B cell (primary cell): ENCODE measurements around the gene POMT2. TPM values are rescaled to one million over a fixed set of nuclear protein-coding genes. Genes with fewer than 3 reads are reported as not detected.

Experiments used
- ATAC-seq: fragments of 200-7000 bp; cut with Tn5 transposase; one replicate; pipeline ENCODE4 v1.10.0; 2021; ENCODE audit warnings: low read depth, mild to moderate bottlenecking, moderate number of reproducible peaks, moderate library complexity
- CTCF ChIA-PET: fragments of 350-600 bp; sonication (Branson Sonifier 250); formaldehyde crosslinking; loops from one replicate; lab custom pipeline; 2021; ENCODE audit warnings: antibody characterized with exemption, inconsistent platforms; lab: Charles Lee
- POLR2A ChIA-PET: fragments of 350-600 bp; sonication (Branson Sonifier 250); formaldehyde crosslinking; loops from one replicate; lab custom pipeline; 2021; ENCODE audit warnings: antibody characterized with exemption; lab: Charles Lee
- DNase-seq: peaks from one replicate; pipeline ENCODE4 v3.0.0; 2013
- H2AFZ ChIP-seq: 2 replicates; pipeline ENCODE4 v1.6.1; 2012; ENCODE audit warnings: mild to moderate bottlenecking, low read depth, low read length; ENCODE audit not compliant: insufficient read depth, poor library complexity, severe bottlenecking
- H3K27ac ChIP-seq, 2 donors: 1 replicate in 1 of 2; 2 replicates in 1 of 2; pipeline ENCODE4 v1.5.1; 2012 to 2013; ENCODE audit warnings: low read length in 2 of 2, mild to moderate bottlenecking in 2 of 2, moderate library complexity in 1 of 2
- H3K27me3 ChIP-seq, 4 experiments: fragments of 200-600 bp in 1 of 4; sonication (generic) in 1 of 4; replicated peaks in 1 of 4; 1 replicate in 2 of 4; 2 replicates in 2 of 4; pipeline versions ENCODE4 v1.6.1 to v1.7.0; 2013 to 2016; ENCODE audit warnings: low read length in 3 of 4, mild to moderate bottlenecking in 2 of 4, mixed read lengths in 1 of 4, moderate library complexity in 1 of 4; ENCODE audit not compliant: insufficient read depth in 4 of 4, control insufficient read depth in 3 of 4; ENCODE audit errors: control extremely low read depth in 1 of 4
- H3K36me3 ChIP-seq, 2 experiments: replicated peaks in 1 of 2; 1 replicate in 1 of 2; 2 replicates in 1 of 2; pipeline versions ENCODE4 v1.6.1 to v1.7.1; 2013; ENCODE audit warnings: low read length in 1 of 2; ENCODE audit not compliant: insufficient read depth in 2 of 2, control insufficient read depth in 1 of 2; ENCODE audit errors: control extremely low read depth in 1 of 2, extremely low read depth in 1 of 2
- H3K4me1 ChIP-seq, 2 donors: fragments of 200-600 bp in 1 of 2; sonication (generic) in 1 of 2; 1 replicate in 1 of 2; 2 replicates in 1 of 2; pipeline versions ENCODE4 v1.5.1 to v1.6.1; 2013 to 2017; ENCODE audit warnings: low read length in 2 of 2; ENCODE audit not compliant: control insufficient read depth in 2 of 2, insufficient read depth in 2 of 2
- H3K4me2 ChIP-seq: replicated peaks from 2 replicates; pipeline ENCODE3; 2012; ENCODE audit warnings: mild to moderate bottlenecking, low read depth, low read length; ENCODE audit not compliant: poor library complexity, severe bottlenecking
- H3K4me3 ChIP-seq, 5 experiments: fragments of 200-600 bp in 1 of 5; sonication (generic) in 1 of 5; 1 replicate in 3 of 5; 2 replicates in 2 of 5; pipeline versions ENCODE4 v1.5.1 to v1.7.0; 2011 to 2016; ENCODE audit warnings: low read length in 4 of 5, mild to moderate bottlenecking in 4 of 5, low read depth in 2 of 5, control low read depth in 1 of 5, moderate library complexity in 1 of 5; ENCODE audit not compliant: insufficient read depth in 1 of 5; ENCODE audit errors: control extremely low read depth in 1 of 5, extremely low read depth in 1 of 5
- H3K79me2 ChIP-seq: fragments of 200-600 bp; sonication (generic); one replicate; pipeline ENCODE4 v1.6.0; 2016; ENCODE audit warnings: low read length; ENCODE audit not compliant: control insufficient read depth, insufficient read depth
- H3K9ac ChIP-seq: fragments of 200-600 bp; sonication (generic); 2 replicates; pipeline ENCODE4 v1.6.1; 2017; ENCODE audit warnings: mild to moderate bottlenecking, low read length, moderate library complexity
- H3K9me3 ChIP-seq, 3 donors: one replicate each; pipeline versions ENCODE4 v1.6.1 to v1.7.1; 2013; ENCODE audit warnings: low read length in 2 of 3; ENCODE audit not compliant: control insufficient read depth in 2 of 3, insufficient read depth in 1 of 3; ENCODE audit errors: control extremely low read depth in 1 of 3
- H4K20me1 ChIP-seq: 2 replicates; pipeline ENCODE4 v1.6.0; 2012; ENCODE audit warnings: mild to moderate bottlenecking, low read length; ENCODE audit not compliant: insufficient read depth, control insufficient read depth, poor library complexity, severe bottlenecking
- H3K27ac Mint-ChIP-seq: one replicate; pipeline ENCODE4 v1.8.0; 2021; ENCODE audit warnings: mixed read lengths
- H3K27me3 Mint-ChIP-seq: one replicate; pipeline ENCODE4 v1.8.0; 2021; ENCODE audit warnings: mixed read lengths
- H3K4me1 Mint-ChIP-seq: one replicate; pipeline ENCODE4 v1.8.0; 2021; ENCODE audit warnings: mixed read lengths
- H3K4me3 Mint-ChIP-seq: one replicate; pipeline ENCODE4 v1.8.0; 2021; ENCODE audit warnings: mixed read lengths
- H3K9me3 Mint-ChIP-seq: one replicate; pipeline ENCODE4 v1.8.0; 2022; ENCODE audit warnings: mixed read lengths; ENCODE audit not compliant: insufficient read depth
- EZH2 ChIP-seq: IDR thresholded peaks from 2 replicates; pipeline ENCODE4 v1.6.1; 2012; ENCODE audit warnings: borderline replicate concordance, low read depth, mild to moderate bottlenecking, moderate library complexity, low read length; ENCODE audit not compliant: insufficient read depth, poor library complexity, severe bottlenecking
- WGBS: methylation state at CpG from one replicate; pipeline ENCODE4 v1.1.5; 2013; ENCODE audit warnings: missing lambda C conversion rate; ENCODE audit not compliant: insufficient coverage; 5-methylcytosine and 5-hydroxymethylcytosine counted together
- intact Hi-C: fragments of 100-400 bp; cut with micrococcal nuclease; formaldehyde crosslinking; loops from one replicate; pipeline ENCODE4 v1.10.0; 2022
- polyA plus RNA-seq: library from polyadenylated mRNA; depleted of rRNA; stranded (reverse); fragments of >200 nt; gene quantifications from 2 replicates; pipeline ENCODE4 v1.2.3, GENCODE V29; 2012
- total RNA-seq, 2 donors: library from RNA; stranded (reverse); fragments of 120-200 nt in 1 of 2; gene quantifications; 1 replicate in 1 of 2; 2 replicates in 1 of 2; pipeline versions ENCODE4 v1.2.3 to v1.2.4, GENCODE V29; 2013 to 2022
- TF ChIP-seq, protein P1 (sequence below): fragments of 200-600 bp; IDR thresholded peaks from one replicate; pipeline ENCODE4 v1.8.0; 2022; ENCODE audit warnings: antibody characterized with exemption, mild to moderate bottlenecking

The POMT2 gene
- total and polyA plus RNA-seq, 2 donors (not counting 1 experiment from before 2014, with no cell fraction given): 14.3 to 36.6 TPM

DNA sequence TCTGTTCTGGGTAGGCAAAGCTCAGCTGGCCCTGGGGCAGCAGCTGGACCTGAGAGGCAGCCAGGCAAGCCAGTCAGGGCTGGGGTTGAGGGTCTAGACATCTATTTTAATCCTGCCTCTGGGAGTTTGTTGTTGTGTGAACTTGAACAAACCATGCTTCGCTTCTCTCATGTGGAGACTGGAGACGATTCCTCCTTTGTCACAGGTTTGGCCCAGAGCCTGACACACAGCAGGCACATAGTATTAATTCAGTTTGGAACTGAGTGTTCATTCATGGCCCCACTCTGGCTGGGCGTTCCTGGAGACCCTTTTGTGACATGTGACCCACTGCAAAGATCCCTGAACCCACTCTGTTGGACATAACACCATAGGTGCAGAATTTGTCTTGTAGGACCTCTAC, 89.0 kb downstream of the POMT2 start:
- Histone ChIP-seq H3K4me2 (no peak overlapping the region), H3K4me1 (no peaks in the 10 kb centered on the region), H4K20me1 (no peaks in the 10 kb centered on the region), H3K27ac (no peak overlapping the region), H3K79me2 (no peaks in the 10 kb centered on the region), H2AFZ (no peak overlapping the region), H3K4me3 (no peak overlapping the region), H3K9ac (no peak overlapping the region), H3K27me3 (no peaks in the 10 kb centered on the region), H3K36me3 (no peaks in the 10 kb centered on the region), H3K9me3 (no peaks in the 10 kb centered on the region)
- Mint-ChIP-seq H3K4me1 (no peaks in the 10 kb centered on the region), H3K9me3 (no peaks in the 10 kb centered on the region), H3K4me3 (no peak overlapping the region), H3K27ac (no peak overlapping the region), H3K27me3 (peaks cover 11% of the 10 kb centered on the region)
- DNase-seq (no peak), ATAC-seq (no peak)
- 83% methylated on average over 2 of the region's 3 CpGs for WGBS
- CTCF ChIA-PET: no interaction called here
- intact Hi-C loops: no loop called here
- TF ChIP-seq, protein P1, sequence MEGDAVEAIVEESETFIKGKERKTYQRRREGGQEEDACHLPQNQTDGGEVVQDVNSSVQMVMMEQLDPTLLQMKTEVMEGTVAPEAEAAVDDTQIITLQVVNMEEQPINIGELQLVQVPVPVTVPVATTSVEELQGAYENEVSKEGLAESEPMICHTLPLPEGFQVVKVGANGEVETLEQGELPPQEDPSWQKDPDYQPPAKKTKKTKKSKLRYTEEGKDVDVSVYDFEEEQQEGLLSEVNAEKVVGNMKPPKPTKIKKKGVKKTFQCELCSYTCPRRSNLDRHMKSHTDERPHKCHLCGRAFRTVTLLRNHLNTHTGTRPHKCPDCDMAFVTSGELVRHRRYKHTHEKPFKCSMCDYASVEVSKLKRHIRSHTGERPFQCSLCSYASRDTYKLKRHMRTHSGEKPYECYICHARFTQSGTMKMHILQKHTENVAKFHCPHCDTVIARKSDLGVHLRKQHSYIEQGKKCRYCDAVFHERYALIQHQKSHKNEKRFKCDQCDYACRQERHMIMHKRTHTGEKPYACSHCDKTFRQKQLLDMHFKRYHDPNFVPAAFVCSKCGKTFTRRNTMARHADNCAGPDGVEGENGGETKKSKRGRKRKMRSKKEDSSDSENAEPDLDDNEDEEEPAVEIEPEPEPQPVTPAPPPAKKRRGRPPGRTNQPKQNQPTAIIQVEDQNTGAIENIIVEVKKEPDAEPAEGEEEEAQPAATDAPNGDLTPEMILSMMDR: no peak
- no peak for TF ChIP-seq EZH2
- POLR2A ChIA-PET: no interaction called here

DNA sequence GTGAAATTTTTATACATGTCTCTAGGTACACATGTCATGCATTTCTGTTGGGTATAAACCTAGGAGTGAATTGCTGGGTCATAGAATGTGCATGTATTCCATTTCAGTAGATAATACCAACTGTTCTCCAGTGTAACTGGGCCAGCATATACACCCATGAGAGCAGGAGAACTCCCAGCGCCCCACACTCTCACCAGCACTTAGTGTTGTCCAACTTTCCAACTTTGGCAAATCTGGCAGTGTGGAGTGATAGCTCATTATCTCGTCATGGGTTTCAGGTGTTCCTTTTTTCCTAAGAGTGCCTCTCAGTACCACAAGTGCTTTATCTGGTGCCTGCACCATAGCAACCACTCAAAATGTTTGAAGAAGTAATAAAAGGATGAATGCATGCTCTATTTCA, 89.8 kb downstream of the POMT2 start:
- Histone ChIP-seq H3K4me2 (no peak overlapping the region), H3K9ac (no peak overlapping the region), H3K27me3 (no peaks in the 10 kb centered on the region), H3K9me3 (no peaks in the 10 kb centered on the region), H3K4me3 (no peak overlapping the region), H2AFZ (no peak overlapping the region), H3K79me2 (no peaks in the 10 kb centered on the region), H3K4me1 (no peaks in the 10 kb centered on the region), H3K36me3 (no peaks in the 10 kb centered on the region), H4K20me1 (no peaks in the 10 kb centered on the region), H3K27ac (no peak overlapping the region)
- no peak overlapping the region for H3K27ac Mint-ChIP-seq
- ChIA-PET CTCF (no interaction called here), POLR2A (no interaction called here)
- no peaks in the 10 kb centered on the region for H3K9me3 Mint-ChIP-seq
- ATAC-seq (no peak), DNase-seq (no peak)
- no peaks in the 10 kb centered on the region for H3K4me1 Mint-ChIP-seq
- H3K27me3 Mint-ChIP-seq: peaks cover 11% of the 10 kb centered on the region
- WGBS: 75% methylated on average over 2 of the region's 2 CpGs
- intact Hi-C loops: no loop called here
- H3K4me3 Mint-ChIP-seq: no peak overlapping the region
- TF ChIP-seq EZH2: no peak
- TF ChIP-seq, protein P1: no peak
